ENCODE data around the gene ERN2. TPM values are rescaled to one million over a fixed set of nuclear protein-coding genes. Genes with fewer than 3 reads are reported as not detected.
"Not testable (repeated sequence)": the region's sequence is repeated elsewhere in the genome, so short reads cannot be mapped to it uniquely, and the experiment has no call there.

The ERN2 gene
- total and polyA plus RNA-seq, 9 of the 15 experiments (the other 6 are each of a cell fraction or from before 2014, with no cell fraction given) = 0.07 to 1.5 (median 0.51) TPM; not detected in 3

DNA sequence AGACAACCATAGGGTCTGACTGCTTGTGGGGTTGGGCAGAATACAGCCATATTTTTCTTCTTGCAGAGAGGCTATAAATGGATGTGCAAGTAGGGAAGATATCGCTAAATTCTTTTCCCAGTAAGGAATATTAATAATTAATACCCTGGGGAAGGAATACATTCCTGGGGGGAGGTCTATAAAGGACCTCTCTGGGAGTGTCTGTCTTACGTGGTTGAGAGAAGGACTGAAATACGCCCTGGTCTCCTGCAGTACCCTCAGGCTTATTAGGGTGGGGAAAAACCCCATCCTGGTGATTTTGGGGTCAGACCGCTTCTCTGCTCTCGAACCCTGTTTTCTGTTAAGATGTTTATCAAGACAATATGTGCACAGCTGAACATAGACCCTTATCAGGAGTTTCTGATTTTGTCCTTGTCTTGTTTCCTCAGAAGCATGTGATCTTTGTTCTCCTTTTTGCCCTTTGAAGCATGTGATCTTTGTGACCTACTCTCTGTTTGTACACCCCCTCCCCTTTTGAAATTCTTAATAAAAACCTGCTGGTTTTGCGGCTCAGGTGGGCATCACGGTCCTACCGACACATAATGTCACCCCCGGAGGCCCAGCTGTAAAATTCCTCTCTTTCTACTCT is 9.7 kb upstream of the ERN2 start:
- CTCF ChIA-PET (ENCODE audit: low intra/inter-chr PET ratio) = not testable (repeated sequence)

DNA sequence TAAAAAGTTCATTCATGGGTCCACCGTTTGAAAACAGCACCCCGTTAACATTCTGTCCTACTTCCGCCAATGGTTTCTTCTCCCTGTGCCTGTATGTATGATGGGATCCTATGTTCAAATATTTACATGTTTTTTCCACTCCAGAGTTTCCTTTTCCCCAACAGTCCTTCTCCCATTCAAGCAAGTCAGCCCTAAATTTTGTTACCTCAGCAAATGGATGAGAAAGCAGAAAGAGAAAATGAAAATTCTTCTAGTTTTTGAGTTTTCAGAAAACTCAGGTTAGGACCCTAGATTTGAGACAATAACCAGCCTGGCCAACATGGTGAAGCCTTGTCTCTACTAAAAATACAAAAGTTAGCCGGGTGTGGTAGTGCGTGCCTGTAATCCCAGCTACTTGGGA is 3.5 kb upstream of the ERN2 start:
- DNase-seq (ENCODE audit: extremely low read depth in 1 of 4, low spot score in 3 of 4) (no peak), FAIRE-seq (no peak), ATAC-seq (no peak)
- 15% methylated on average over 5 of the region's 5 CpGs for WGBS (ENCODE audit: insufficient coverage, low coverage, missing lambda C conversion rate)
- Histone ChIP-seq H3K36me3 (ENCODE audit: control insufficient read depth, insufficient read depth, low read length) (no peaks in the 10 kb centered on the region), H3K9ac (ENCODE audit: insufficient read depth in 1 of 2, low read depth in 2 of 2, low read length in 2 of 2) (no peak overlapping the region), H3K4me3 (no peak overlapping the region), H3K9me3 (replicated peaks; ENCODE audit: control insufficient read depth, insufficient read depth, low read depth, low read length) (no peaks in the 10 kb centered on the region), H3K27ac (ENCODE audit: extremely low read depth, low read depth, low read length) (no peak overlapping the region), H3K27me3 (ENCODE audit: control insufficient read depth in 2 of 2, insufficient read depth in 2 of 2, low read length in 2 of 2) (peaks cover 0 to 10% of the 10 kb centered on the region in 2 experiments; a peak in 2 of 5 replicates), H3K4me2 (ENCODE audit: insufficient read depth, low read length) (no peak overlapping the region), H3K79me2 (ENCODE audit: control insufficient read depth, insufficient read depth, low read length) (no peaks in the 10 kb centered on the region), H4K20me1 (replicated peaks; ENCODE audit: control insufficient read depth, insufficient read depth, low read length) (no peaks in the 10 kb centered on the region), H3K9me1 (ENCODE audit: control insufficient read depth, insufficient read depth, low read length) (no peaks in the 10 kb centered on the region), H3K4me1 (replicated peaks in 1 of 2; ENCODE audit: control insufficient read depth in 2 of 2, insufficient read depth in 2 of 2, low read length in 2 of 2) (peaks cover 0 to 11% of the 10 kb centered on the region in 2 experiments; a peak in 2 of 5 replicates), H2AFZ (ENCODE audit: low read depth, low read length) (no peak overlapping the region)
- in situ Hi-C loops (cut with MboI) (no loop called here), intact Hi-C loops (cut with micrococcal nuclease) (no loop called here)
- ChIA-PET POLR2A (interaction anchor here (1.1 kb wide), 1 partner anchor 10 kb away, joined by 3 read pairs; no protein-coding TSS in a partner anchor), CTCF (ENCODE audit: low intra/inter-chr PET ratio) (no interaction called here)
- no TSS peak for BruUV-seq (replicated peaks)
- TF ChIP-seq ZNF282 (CRISPR knock-in tag; IDR thresholded peaks at IDR 0.05) = no peak
- no peak for TF ChIP-seq ZNF79 (CRISPR knock-in tag; IDR thresholded peaks at IDR 0.05; ENCODE audit: low read depth)
- TF ChIP-seq NR2F6 (CRISPR knock-in tag; IDR thresholded peaks at IDR 0.05) = no peak
- TF ChIP-seq, protein P1, sequence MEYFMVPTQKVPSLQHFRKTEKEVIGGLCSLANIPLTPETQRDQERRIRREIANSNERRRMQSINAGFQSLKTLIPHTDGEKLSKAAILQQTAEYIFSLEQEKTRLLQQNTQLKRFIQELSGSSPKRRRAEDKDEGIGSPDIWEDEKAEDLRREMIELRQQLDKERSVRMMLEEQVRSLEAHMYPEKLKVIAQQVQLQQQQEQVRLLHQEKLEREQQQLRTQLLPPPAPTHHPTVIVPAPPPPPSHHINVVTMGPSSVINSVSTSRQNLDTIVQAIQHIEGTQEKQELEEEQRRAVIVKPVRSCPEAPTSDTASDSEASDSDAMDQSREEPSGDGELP (CRISPR knock-in tag; IDR thresholded peaks at IDR 0.05; ENCODE audit: borderline replicate concordance) = no peak
- TF ChIP-seq, protein P2, sequence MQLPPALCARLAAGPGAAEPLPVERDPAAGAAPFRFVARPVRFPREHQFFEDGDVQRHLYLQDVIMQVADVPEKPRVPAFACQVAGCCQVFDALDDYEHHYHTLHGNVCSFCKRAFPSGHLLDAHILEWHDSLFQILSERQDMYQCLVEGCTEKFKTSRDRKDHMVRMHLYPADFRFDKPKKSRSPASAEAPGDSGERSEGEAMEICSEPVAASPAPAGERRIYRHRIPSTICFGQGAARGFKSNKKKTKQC (CRISPR knock-in tag; IDR thresholded peaks at IDR 0.05) = no peak
- TF ChIP-seq HSF4 (CRISPR knock-in tag; IDR thresholded peaks at IDR 0.05; ENCODE audit: borderline replicate concordance) = no peak

More for the DNA sequence above, 9.7 kb upstream of the ERN2 start:
- H3K9me3 ChIP-seq (replicated peaks; ENCODE audit: control insufficient read depth, insufficient read depth, low read depth, low read length); H4K20me1 ChIP-seq (replicated peaks; ENCODE audit: control insufficient read depth, insufficient read depth, low read length); ATAC-seq; POLR2A ChIA-PET; FAIRE-seq; H3K79me2 ChIP-seq (ENCODE audit: control insufficient read depth, insufficient read depth, low read length); in situ Hi-C loops (cut with MboI); H3K27ac ChIP-seq (ENCODE audit: extremely low read depth, low read depth, low read length); H2AFZ ChIP-seq (ENCODE audit: low read depth, low read length); H3K36me3 ChIP-seq (ENCODE audit: control insufficient read depth, insufficient read depth, low read length); H3K4me3 ChIP-seq; BruUV-seq (replicated peaks); H3K9me1 ChIP-seq (ENCODE audit: control insufficient read depth, insufficient read depth, low read length); H3K9ac ChIP-seq (ENCODE audit: insufficient read depth in 1 of 2, low read depth in 2 of 2, low read length in 2 of 2); H3K4me1 ChIP-seq (replicated peaks in 1 of 2; ENCODE audit: control insufficient read depth in 2 of 2, insufficient read depth in 2 of 2, low read length in 2 of 2); H3K27me3 ChIP-seq (ENCODE audit: control insufficient read depth in 2 of 2, insufficient read depth in 2 of 2, low read length in 2 of 2); DNase-seq (ENCODE audit: extremely low read depth in 1 of 4, low spot score in 3 of 4); H3K4me2 ChIP-seq (ENCODE audit: insufficient read depth, low read length): not testable (repeated sequence)
- WGBS (ENCODE audit: insufficient coverage, low coverage, missing lambda C conversion rate) = 41% methylated on average over 9 of the region's 9 CpGs
- intact Hi-C loops (cut with micrococcal nuclease) = loop anchor here (10.0 kb wide), 1 partner anchor 168 kb away; the partner anchor contains the start of genes EARS2 and UBFD1
- TF ChIP-seq CBX5 (IDR thresholded peaks at IDR 0.05; ENCODE audit: borderline replicate concordance, low read depth) (peak; percentile 82; the same call in 1 of the 2 replicates), TRIM28 (IDR thresholded peaks at IDR 0.05) (peak; percentile 78), CBX3 (IDR thresholded peaks at IDR 0.05; ENCODE audit: borderline replicate concordance in 1 of 2, low read length in 2 of 2) (peak in 1 of 2 experiments; percentile 53; a peak in 1 of 3 replicates)
